Neuronal stem cell (in vitro differentiated cells): ENCODE measurements around the gene PNLIPRP2.

ENCODE experiments used
- DNase-seq: peaks from one replicate; pipeline ENCODE4 v3.0.0-alpha.2; 2013; ENCODE audit warnings: low spot score
- H2AFZ ChIP-seq: one replicate; pipeline ENCODE4 v1.6.1; 2013; ENCODE audit warnings: mild to moderate bottlenecking, low read length, inconsistent platforms
- H2AK5ac ChIP-seq: 2 replicates; pipeline ENCODE4 v1.6.1; 2013; ENCODE audit warnings: low read depth, mild to moderate bottlenecking, inconsistent platforms, low read length, moderate library complexity, mixed read lengths
- H2BK120ac ChIP-seq: 2 replicates; pipeline ENCODE4 v1.6.1; 2013; ENCODE audit warnings: low read depth, mild to moderate bottlenecking, inconsistent platforms, low read length, moderate library complexity, mixed read lengths
- H2BK12ac ChIP-seq: one replicate; pipeline ENCODE4 v1.6.1; 2013; ENCODE audit warnings: low read length, inconsistent platforms
- H2BK15ac ChIP-seq: 2 replicates; pipeline ENCODE4 v1.6.1; 2013; ENCODE audit warnings: mild to moderate bottlenecking, low read length, inconsistent platforms, mixed read lengths
- H2BK5ac ChIP-seq: one replicate; pipeline ENCODE4 v1.6.1; 2013; ENCODE audit warnings: inconsistent platforms, mild to moderate bottlenecking, low read length, moderate library complexity
- H3K14ac ChIP-seq: one replicate; pipeline ENCODE4 v1.6.1; 2013; ENCODE audit warnings: low read length, inconsistent platforms
- H3K18ac ChIP-seq: 2 replicates; pipeline ENCODE4 v1.6.1; 2013; ENCODE audit warnings: low read length, inconsistent platforms
- H3K23ac ChIP-seq: 2 replicates; pipeline ENCODE4 v1.6.1; 2013; ENCODE audit warnings: low read depth, mild to moderate bottlenecking, mixed read lengths, low read length, inconsistent platforms; ENCODE audit not compliant: poor library complexity
- H3K27ac ChIP-seq: replicated peaks from 3 replicates; pipeline ENCODE4 v1.5.1; 2013; ENCODE audit warnings: low read length, inconsistent platforms
- H3K27me3 ChIP-seq, 3 experiments: 2 replicates each; pipeline ENCODE4 v1.6.1; 2013; ENCODE audit warnings: low read length in 3 of 3, mild to moderate bottlenecking in 2 of 3, inconsistent platforms in 1 of 3, low read depth in 1 of 3, mixed read lengths in 1 of 3, moderate library complexity in 1 of 3; ENCODE audit not compliant: control insufficient read depth in 3 of 3, insufficient read depth in 3 of 3
- H3K36me3 ChIP-seq, 2 donors: replicated peaks in 1 of 2; 2 replicates each; pipeline ENCODE4 v1.6.1; 2013; ENCODE audit warnings: low read length in 2 of 2; ENCODE audit not compliant: control insufficient read depth in 2 of 2, insufficient read depth in 2 of 2
- H3K4ac ChIP-seq: 2 replicates; pipeline ENCODE4 v1.6.1; 2013; ENCODE audit warnings: inconsistent platforms, mild to moderate bottlenecking, low read length, moderate library complexity
- H3K4me1 ChIP-seq, 2 donors: 1 replicate in 1 of 2; 2 replicates in 1 of 2; pipeline ENCODE4 v1.6.1; 2013; ENCODE audit warnings: low read length in 2 of 2, low read depth in 1 of 2; ENCODE audit not compliant: control insufficient read depth in 2 of 2, insufficient read depth in 1 of 2
- H3K4me2 ChIP-seq: one replicate; pipeline ENCODE4 v1.6.1; 2013; ENCODE audit warnings: mild to moderate bottlenecking, low read length, inconsistent platforms; ENCODE audit not compliant: insufficient read depth, poor library complexity, severe bottlenecking
- H3K4me3 ChIP-seq, 2 donors: 2 replicates each; pipeline ENCODE4 v1.5.1; 2013; ENCODE audit warnings: low read length in 2 of 2, mild to moderate bottlenecking in 2 of 2, inconsistent platforms in 1 of 2, moderate library complexity in 1 of 2
- H3K79me1 ChIP-seq: one replicate; pipeline ENCODE4 v1.6.1; 2013; ENCODE audit warnings: low read depth, mild to moderate bottlenecking, inconsistent platforms, low read length, moderate library complexity
- H3K9ac ChIP-seq: one replicate; pipeline ENCODE4 v1.6.1; 2013; ENCODE audit warnings: mild to moderate bottlenecking, low read depth, low read length, inconsistent platforms; ENCODE audit not compliant: poor library complexity
- H3K9me3 ChIP-seq, 2 donors: replicated peaks in 1 of 2; 2 replicates each; pipeline versions ENCODE3 to v1.6.1; 2013; ENCODE audit warnings: low read length in 2 of 2, mild to moderate bottlenecking in 2 of 2, inconsistent platforms in 1 of 2, low read depth in 1 of 2, mixed read lengths in 1 of 2, moderate library complexity in 1 of 2; ENCODE audit not compliant: control insufficient read depth in 2 of 2, insufficient read depth in 1 of 2
- H4K8ac ChIP-seq: one replicate; pipeline ENCODE4 v1.6.1; 2013; ENCODE audit warnings: low read depth, mild to moderate bottlenecking, inconsistent platforms, low read length, moderate library complexity
- H4K91ac ChIP-seq: one replicate; pipeline ENCODE4 v1.6.1; 2013; ENCODE audit warnings: low read length, low read depth, mild to moderate bottlenecking, inconsistent platforms; ENCODE audit not compliant: poor library complexity
- WGBS, 2 donors: extraction: QIAGEN DNeasy Blood & Tissue Kit; methylation state at CpG; one replicate each; pipeline ENCODE4 v1.1.7; 2013; ENCODE audit warnings: missing lambda C conversion rate in 2 of 2, mixed read lengths in 1 of 2; ENCODE audit not compliant: insufficient read length in 2 of 2, insufficient replicate concordance in 1 of 2; ENCODE audit errors: extremely low coverage in 2 of 2; 5-methylcytosine and 5-hydroxymethylcytosine counted together

The PNLIPRP2 gene

DNA sequence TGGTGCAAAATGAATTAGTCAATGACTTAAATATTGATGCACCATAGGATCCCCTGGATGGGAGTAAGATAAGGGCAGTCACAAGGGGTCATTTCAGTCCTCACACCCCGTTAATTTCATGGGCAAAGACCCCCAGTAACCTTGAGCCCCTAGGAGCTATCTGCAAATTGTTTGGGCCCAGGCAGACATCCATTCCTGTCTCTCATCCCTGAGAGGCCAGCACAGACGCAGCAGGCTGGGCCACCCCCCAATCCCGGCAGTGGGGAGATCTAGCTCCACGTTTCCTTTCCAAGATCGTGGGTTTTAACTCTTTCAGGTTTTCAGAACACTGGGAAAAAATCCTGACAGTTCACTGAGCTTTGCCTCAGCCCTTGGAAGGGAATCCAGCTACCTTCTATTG lies 40.1 kb downstream of the PNLIPRP2 start:
- H3K23ac ChIP-seq = no peak overlapping the region
- H3K79me1 ChIP-seq = no peaks in the 10 kb centered on the region
- H2AK5ac ChIP-seq = no peak overlapping the region
- H2BK5ac ChIP-seq = no peak overlapping the region
- no peak for DNase-seq
- no peak overlapping the region for H2BK120ac ChIP-seq
- H3K4me1 ChIP-seq = peaks cover 0 to 1% of the 10 kb centered on the region in 2 donors
- H3K27me3 ChIP-seq = peaks cover 0 to 9% (median 0%) of the 10 kb centered on the region in 3 experiments
- no peak overlapping the region for H3K14ac ChIP-seq
- H3K4me3 ChIP-seq = no peak overlapping the region
- no peak overlapping the region for H2BK15ac ChIP-seq
- H2AFZ ChIP-seq = no peak overlapping the region
- WGBS, 2 donors = no CpG with 5 or more reads among the region's 5 CpGs
- H3K9me3 ChIP-seq = no peaks in the 10 kb centered on the region
- no peak overlapping the region for H4K91ac ChIP-seq
- no peak overlapping the region for H4K8ac ChIP-seq
- no peak overlapping the region for H3K4me2 ChIP-seq
- no peak overlapping the region for H3K27ac ChIP-seq
- no peak overlapping the region for H2BK12ac ChIP-seq
- no peak overlapping the region for H3K9ac ChIP-seq
- no peak overlapping the region for H3K4ac ChIP-seq
- no peaks in the 10 kb centered on the region for H3K36me3 ChIP-seq
- peak overlapping the region; percentile 60 for H3K18ac ChIP-seq

DNA sequence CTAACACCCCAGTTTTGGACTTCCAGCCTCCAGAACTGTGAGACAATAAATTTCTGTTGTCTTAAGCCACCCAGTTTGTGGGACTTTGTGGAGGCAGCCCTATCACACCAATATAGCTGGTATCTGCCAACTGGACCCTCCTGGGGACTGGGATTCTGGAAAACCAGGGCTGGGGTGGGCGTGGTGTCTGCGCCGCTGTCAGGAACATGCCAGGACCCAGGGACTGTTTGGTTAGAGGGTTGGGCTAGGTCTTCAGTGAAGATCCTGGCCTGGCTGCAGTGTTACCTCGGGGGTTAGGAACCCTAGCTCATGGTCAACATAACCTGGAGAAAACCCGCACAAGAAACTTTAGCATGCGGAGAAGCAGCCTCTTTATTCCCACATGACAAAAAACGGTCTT lies 42.6 kb downstream of the PNLIPRP2 start:
- H3K23ac ChIP-seq = no peak overlapping the region
- no peak for DNase-seq
- no peak overlapping the region for H3K9ac ChIP-seq
- H2BK12ac ChIP-seq = no peak overlapping the region
- H2BK5ac ChIP-seq = no peak overlapping the region
- no peaks in the 10 kb centered on the region for H3K9me3 ChIP-seq
- no peak overlapping the region for H3K14ac ChIP-seq
- H2BK120ac ChIP-seq = no peak overlapping the region
- no peak overlapping the region for H3K4me3 ChIP-seq
- H3K27me3 ChIP-seq = peaks cover 0 to 22% (median 0%) of the 10 kb centered on the region in 3 experiments
- H3K18ac ChIP-seq = no peak overlapping the region
- H3K27ac ChIP-seq = no peak overlapping the region
- no peak overlapping the region for H2AK5ac ChIP-seq
- no peak overlapping the region for H2AFZ ChIP-seq
- H4K8ac ChIP-seq = no peak overlapping the region
- H3K4ac ChIP-seq = no peak overlapping the region
- no peak overlapping the region for H2BK15ac ChIP-seq
- no peak overlapping the region for H4K91ac ChIP-seq
- H3K79me1 ChIP-seq = no peaks in the 10 kb centered on the region
- WGBS, 2 donors = no CpG with 5 or more reads among the region's 7 CpGs
- H3K4me2 ChIP-seq = no peak overlapping the region
- peaks cover 0 to 2% of the 10 kb centered on the region in 2 donors for H3K4me1 ChIP-seq
- H3K36me3 ChIP-seq = no peaks in the 10 kb centered on the region

DNA sequence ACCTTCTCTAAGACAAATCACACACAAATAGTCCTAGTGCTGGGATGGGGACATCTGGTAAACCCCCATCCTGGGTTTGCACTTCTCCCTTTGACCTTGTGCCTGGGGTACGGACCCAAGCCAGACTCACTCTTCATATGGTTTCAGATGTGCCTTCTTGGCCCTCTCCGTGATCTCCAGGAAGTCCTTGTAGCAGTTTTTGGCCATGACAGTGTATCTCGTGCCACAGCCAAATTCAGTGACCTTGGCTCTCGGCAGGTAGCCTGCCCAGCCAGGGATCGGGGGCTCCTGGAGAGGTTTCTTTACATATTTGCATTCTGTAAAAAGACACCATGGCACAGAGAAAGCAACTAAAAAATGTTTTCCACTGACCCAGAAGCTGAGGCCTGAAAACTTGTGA lies 43.9 kb downstream of the PNLIPRP2 start:
- Histone ChIP-seq H2AK5ac (no peak overlapping the region), H3K79me1 (no peaks in the 10 kb centered on the region), H2BK5ac (no peak overlapping the region), H3K18ac (no peak overlapping the region), H2AFZ (no peak overlapping the region), H3K14ac (no peak overlapping the region), H3K27ac (no peak overlapping the region), H3K27me3 (peaks cover 0 to 33% (median 0%) of the 10 kb centered on the region in 3 experiments), H2BK15ac (no peak overlapping the region), H3K9me3 (no peaks in the 10 kb centered on the region), H3K4me2 (no peak overlapping the region), H3K4ac (no peak overlapping the region), H3K9ac (no peak overlapping the region), H4K91ac (no peak overlapping the region), H2BK12ac (no peak overlapping the region), H3K36me3 (no peaks in the 10 kb centered on the region), H3K23ac (no peak overlapping the region), H3K4me3 (no peak overlapping the region), H2BK120ac (no peak overlapping the region), H3K4me1 (peaks cover 0 to 5% of the 10 kb centered on the region in 2 donors), H4K8ac (no peak overlapping the region)
- no CpG with 5 or more reads among the region's 5 CpGs for WGBS, 2 donors
- DNase-seq = no peak

DNA sequence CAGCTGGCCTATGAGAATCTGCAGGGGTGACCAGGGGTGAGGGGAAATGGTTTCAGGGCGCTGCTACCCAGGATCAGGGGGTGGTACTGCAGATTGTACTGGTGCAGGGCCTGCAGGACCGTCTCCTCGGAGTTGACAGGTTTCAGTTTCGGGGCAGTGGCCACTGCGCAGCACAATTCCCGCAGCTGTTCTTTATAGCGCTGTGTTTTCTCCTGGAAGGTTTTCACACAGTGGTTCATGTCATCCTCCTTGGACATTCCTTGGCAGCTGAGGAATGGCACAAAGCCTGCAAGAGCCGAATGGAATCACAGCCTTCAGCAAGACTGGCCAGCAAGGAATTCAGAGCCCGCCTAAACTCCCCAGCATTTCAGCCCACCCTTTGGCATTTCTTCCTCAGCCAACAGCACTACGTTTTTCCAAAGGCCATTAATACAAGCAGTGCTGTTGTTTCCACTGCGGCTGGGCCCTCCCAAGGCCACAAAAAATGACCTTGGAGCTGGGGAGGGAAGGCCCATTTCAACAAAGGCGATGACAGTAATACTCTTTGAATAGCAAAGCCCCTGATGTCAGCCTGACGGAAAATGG lies 44.9 kb downstream of the PNLIPRP2 start:
- Histone ChIP-seq H3K27me3 (peaks cover 0 to 38% (median 0%) of the 10 kb centered on the region in 3 experiments), H3K4ac (no peak overlapping the region), H3K4me2 (no peak overlapping the region), H3K9ac (no peak overlapping the region), H3K4me1 (peaks cover 0 to 7% of the 10 kb centered on the region in 2 donors), H4K91ac (no peak overlapping the region), H4K8ac (no peak overlapping the region), H3K79me1 (no peaks in the 10 kb centered on the region), H3K14ac (no peak overlapping the region), H2BK5ac (no peak overlapping the region), H3K23ac (no peak overlapping the region), H3K9me3 (no peaks in the 10 kb centered on the region), H3K18ac (no peak overlapping the region), H2BK120ac (no peak overlapping the region), H3K4me3 (no peak overlapping the region), H2AFZ (no peak overlapping the region), H3K36me3 (no peaks in the 10 kb centered on the region), H2AK5ac (no peak overlapping the region), H2BK12ac (no peak overlapping the region), H3K27ac (no peak overlapping the region), H2BK15ac (no peak overlapping the region)
- WGBS, 2 donors = no CpG with 5 or more reads among the region's 13 CpGs
- no peak for DNase-seq
